ENCODE measurements around the gene FYN.

The FYN gene

GRCh38 chr6:111852725-111853124 is 20.5 kb downstream of the FYN start:
- 60 to 83% methylated on average over 1 to 2 of the region's 2 CpGs for WGBS, 2 experiments (ENCODE audit: insufficient coverage in 2 of 2)
- Histone ChIP-seq H3K36me3 (ENCODE audit: control insufficient read depth, insufficient read depth, low read length) (peaks cover 16% of the 10 kb centered on the region), H3K4me1 (ENCODE audit: control insufficient read depth, insufficient read depth, low read length, poor library complexity, severe bottlenecking) (peaks cover 10% of the 10 kb centered on the region), H3K9me3 (ENCODE audit: control insufficient read depth, low read length) (no peaks in the 10 kb centered on the region), H3K4me3 (ENCODE audit: extremely low read depth, insufficient read depth, low read length, poor library complexity, severe bottlenecking) (no peak overlapping the region), H3K27ac (ENCODE audit: low read depth, low read length, severe bottlenecking) (no peak overlapping the region)

- WGBS, 2 experiments (ENCODE audit: insufficient coverage in 2 of 2) = 92 to 93% methylated on average over 9 to 10 of the region's 10 CpGs
- peaks cover 18% of the 10 kb centered on the region for H3K36me3 ChIP-seq (ENCODE audit: control insufficient read depth, insufficient read depth, low read length)
- H3K4me3 ChIP-seq (ENCODE audit: extremely low read depth, insufficient read depth, low read length, poor library complexity, severe bottlenecking) = no peak overlapping the region
- no peaks in the 10 kb centered on the region for H3K9me3 ChIP-seq (ENCODE audit: control insufficient read depth, low read length)
- H3K27ac ChIP-seq (ENCODE audit: low read depth, low read length, severe bottlenecking) = no peak overlapping the region
- H3K4me1 ChIP-seq (ENCODE audit: control insufficient read depth, insufficient read depth, low read length, poor library complexity, severe bottlenecking) = peaks cover 27% of the 10 kb centered on the region
Observed at GRCh38 chr6:111850295-111850937, 22.8 kb downstream of the FYN start.

- H3K4me3 ChIP-seq (ENCODE audit: extremely low read depth, insufficient read depth, low read length, poor library complexity, severe bottlenecking) = no peak overlapping the region
- no peaks in the 10 kb centered on the region for H3K9me3 ChIP-seq (ENCODE audit: control insufficient read depth, low read length)
- no peak overlapping the region for H3K27ac ChIP-seq (ENCODE audit: low read depth, low read length, severe bottlenecking)
- 91 to 94% methylated on average over 5 of the region's 5 CpGs for WGBS, 2 experiments (ENCODE audit: insufficient coverage in 2 of 2)
- peaks cover 19% of the 10 kb centered on the region for H3K36me3 ChIP-seq (ENCODE audit: control insufficient read depth, insufficient read depth, low read length)
- peaks cover 38% of the 10 kb centered on the region for H3K4me1 ChIP-seq (ENCODE audit: control insufficient read depth, insufficient read depth, low read length, poor library complexity, severe bottlenecking)
Observed at GRCh38 chr6:111849298-111849697, 24.0 kb downstream of the FYN start.

GRCh38 chr6:111848262-111848812 is 24.9 kb downstream of the FYN start:
- Histone ChIP-seq H3K4me3 (ENCODE audit: extremely low read depth, insufficient read depth, low read length, poor library complexity, severe bottlenecking) (no peak overlapping the region), H3K9me3 (ENCODE audit: control insufficient read depth, low read length) (no peaks in the 10 kb centered on the region), H3K36me3 (ENCODE audit: control insufficient read depth, insufficient read depth, low read length) (peaks cover 10% of the 10 kb centered on the region), H3K4me1 (ENCODE audit: control insufficient read depth, insufficient read depth, low read length, poor library complexity, severe bottlenecking) (peaks cover 48% of the 10 kb centered on the region), H3K27ac (ENCODE audit: low read depth, low read length, severe bottlenecking) (no peak overlapping the region)
- WGBS, 2 experiments (ENCODE audit: insufficient coverage in 2 of 2) = 89 to 91% methylated on average over 5 to 6 of the region's 7 CpGs

- 80 to 100% methylated on average over 2 to 3 of the region's 5 CpGs for WGBS, 2 experiments (ENCODE audit: insufficient coverage in 2 of 2)
- Histone ChIP-seq H3K27ac (ENCODE audit: low read depth, low read length, severe bottlenecking) (no peak overlapping the region), H3K4me3 (ENCODE audit: extremely low read depth, insufficient read depth, low read length, poor library complexity, severe bottlenecking) (no peak overlapping the region), H3K9me3 (ENCODE audit: control insufficient read depth, low read length) (no peaks in the 10 kb centered on the region), H3K4me1 (ENCODE audit: control insufficient read depth, insufficient read depth, low read length, poor library complexity, severe bottlenecking) (peaks cover 62% of the 10 kb centered on the region), H3K36me3 (ENCODE audit: control insufficient read depth, insufficient read depth, low read length) (peaks cover 7% of the 10 kb centered on the region)
Observed at GRCh38 chr6:111846492-111847409, 26.5 kb downstream of the FYN start.

- Histone ChIP-seq H3K4me3 (ENCODE audit: extremely low read depth, insufficient read depth, low read length, poor library complexity, severe bottlenecking) (no peak overlapping the region), H3K36me3 (ENCODE audit: control insufficient read depth, insufficient read depth, low read length) (peaks cover 5% of the 10 kb centered on the region), H3K9me3 (ENCODE audit: control insufficient read depth, low read length) (no peaks in the 10 kb centered on the region), H3K4me1 (ENCODE audit: control insufficient read depth, insufficient read depth, low read length, poor library complexity, severe bottlenecking) (peaks cover 62% of the 10 kb centered on the region), H3K27ac (ENCODE audit: low read depth, low read length, severe bottlenecking) (no peak overlapping the region)
- 70 to 86% methylated on average over 3 of the region's 4 CpGs for WGBS, 2 experiments (ENCODE audit: insufficient coverage in 2 of 2)
Observed at GRCh38 chr6:111846066-111846465, 27.2 kb downstream of the FYN start.

GRCh38 chr6:111845441-111845871 is 27.8 kb downstream of the FYN start:
- no peaks in the 10 kb centered on the region for H3K9me3 ChIP-seq (ENCODE audit: control insufficient read depth, low read length)
- WGBS, 2 experiments (ENCODE audit: insufficient coverage in 2 of 2) = 74 to 83% methylated on average over 8 of the region's 8 CpGs
- peaks cover 10% of the 10 kb centered on the region for H3K36me3 ChIP-seq (ENCODE audit: control insufficient read depth, insufficient read depth, low read length)
- H3K27ac ChIP-seq (ENCODE audit: low read depth, low read length, severe bottlenecking) = peak overlapping the region; percentile 20
- no peak overlapping the region for H3K4me3 ChIP-seq (ENCODE audit: extremely low read depth, insufficient read depth, low read length, poor library complexity, severe bottlenecking)
- peaks cover 67% of the 10 kb centered on the region for H3K4me1 ChIP-seq (ENCODE audit: control insufficient read depth, insufficient read depth, low read length, poor library complexity, severe bottlenecking)

- Histone ChIP-seq H3K4me3 (ENCODE audit: extremely low read depth, insufficient read depth, low read length, poor library complexity, severe bottlenecking) (no peak overlapping the region), H3K4me1 (ENCODE audit: control insufficient read depth, insufficient read depth, low read length, poor library complexity, severe bottlenecking) (peaks cover 72% of the 10 kb centered on the region), H3K36me3 (ENCODE audit: control insufficient read depth, insufficient read depth, low read length) (peaks cover 10% of the 10 kb centered on the region), H3K9me3 (ENCODE audit: control insufficient read depth, low read length) (no peaks in the 10 kb centered on the region), H3K27ac (ENCODE audit: low read depth, low read length, severe bottlenecking) (peak overlapping the region; percentile 30)
- 35 to 71% methylated on average over 1 to 2 of the region's 2 CpGs for WGBS, 2 experiments (ENCODE audit: insufficient coverage in 2 of 2)
Observed at GRCh38 chr6:111844921-111845320, 28.3 kb downstream of the FYN start.

- peaks cover 15% of the 10 kb centered on the region for H3K36me3 ChIP-seq (ENCODE audit: control insufficient read depth, insufficient read depth, low read length)
- WGBS, 2 experiments (ENCODE audit: insufficient coverage in 2 of 2) = 66 to 69% methylated on average over 3 to 4 of the region's 4 CpGs
- peak overlapping the region; percentile 13 for H3K27ac ChIP-seq (ENCODE audit: low read depth, low read length, severe bottlenecking)
- H3K4me1 ChIP-seq (ENCODE audit: control insufficient read depth, insufficient read depth, low read length, poor library complexity, severe bottlenecking) = peaks cover 78% of the 10 kb centered on the region
- H3K9me3 ChIP-seq (ENCODE audit: control insufficient read depth, low read length) = no peaks in the 10 kb centered on the region
- no peak overlapping the region for H3K4me3 ChIP-seq (ENCODE audit: extremely low read depth, insufficient read depth, low read length, poor library complexity, severe bottlenecking)
Observed at GRCh38 chr6:111844376-111844775, 28.9 kb downstream of the FYN start.

- Histone ChIP-seq H3K4me3 (ENCODE audit: extremely low read depth, insufficient read depth, low read length, poor library complexity, severe bottlenecking) (no peak overlapping the region), H3K4me1 (ENCODE audit: control insufficient read depth, insufficient read depth, low read length, poor library complexity, severe bottlenecking) (peaks cover 86% of the 10 kb centered on the region), H3K27ac (ENCODE audit: low read depth, low read length, severe bottlenecking) (peak overlapping the region; percentile 36), H3K36me3 (ENCODE audit: control insufficient read depth, insufficient read depth, low read length) (peaks cover 22% of the 10 kb centered on the region), H3K9me3 (ENCODE audit: control insufficient read depth, low read length) (no peaks in the 10 kb centered on the region)
- 71 to 80% methylated on average over 2 to 4 of the region's 7 CpGs for WGBS, 2 experiments (ENCODE audit: insufficient coverage in 2 of 2)
Observed at GRCh38 chr6:111843347-111844147, 29.7 kb downstream of the FYN start.
